IPS-NIHi7 (cell line): ENCODE results near the gene HCAR2.
"Not testable (repeated sequence)": the region's sequence is repeated elsewhere in the genome, so short reads cannot be mapped to it uniquely, and the experiment has no call there.

ENCODE experiments used
- DNase-seq: peaks from one replicate; pipeline ENCODE4 v3.0.0; 2012; ENCODE audit warnings: mixed read lengths; ENCODE audit errors: extremely low spot score

HCAR2 gene

DNA sequence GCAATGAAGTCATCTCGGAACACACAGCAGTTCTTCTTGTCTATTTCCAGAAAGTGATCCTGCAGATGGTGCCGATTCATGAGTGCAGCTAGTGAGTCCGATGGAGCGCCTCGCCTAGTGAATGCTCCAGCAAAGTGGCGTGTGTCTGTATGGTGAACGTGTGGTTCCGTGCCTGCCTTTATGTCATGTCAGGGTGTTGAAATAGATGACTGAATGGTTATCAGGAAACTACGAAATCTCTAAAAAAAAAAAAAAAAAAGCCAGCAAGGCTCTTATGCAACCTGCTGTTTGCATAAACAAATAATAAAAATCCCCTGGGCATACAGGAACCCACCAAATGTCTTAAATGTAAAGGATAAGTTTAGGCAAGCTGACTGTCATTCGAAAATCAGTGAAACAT lies 13.5 kb upstream of the HCAR2 start, which contains the start of gene HCAR3:
Gene HCAR3, minus strand, starts transcription at position 154 of the 400 bp plus-strand sequence. Its CDS starts 74 bp downstream, at position 80.
- DNase-seq, result not testable (repeated sequence)

DNA sequence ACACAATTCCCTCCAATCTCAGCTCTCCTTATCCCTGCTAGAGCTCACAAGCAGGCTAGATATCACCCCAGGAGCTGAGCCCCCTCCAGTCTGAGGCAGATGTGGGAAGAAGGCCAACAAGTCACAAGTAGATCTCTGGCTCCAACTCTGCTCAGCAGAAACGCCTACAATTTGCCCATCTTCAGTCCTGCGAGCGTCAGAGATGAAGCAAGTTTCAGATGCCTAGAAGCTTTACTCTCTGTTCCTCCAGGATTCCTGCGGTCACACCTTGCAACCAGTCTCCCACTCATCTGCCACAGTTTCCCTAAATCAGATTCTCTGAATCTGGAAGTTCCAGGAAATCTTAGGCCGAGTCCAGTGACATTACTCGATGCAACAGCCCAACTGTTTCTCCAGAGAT lies 12.1 kb upstream of the HCAR2 start:
- DNase-seq, result not testable (repeated sequence)

DNA sequence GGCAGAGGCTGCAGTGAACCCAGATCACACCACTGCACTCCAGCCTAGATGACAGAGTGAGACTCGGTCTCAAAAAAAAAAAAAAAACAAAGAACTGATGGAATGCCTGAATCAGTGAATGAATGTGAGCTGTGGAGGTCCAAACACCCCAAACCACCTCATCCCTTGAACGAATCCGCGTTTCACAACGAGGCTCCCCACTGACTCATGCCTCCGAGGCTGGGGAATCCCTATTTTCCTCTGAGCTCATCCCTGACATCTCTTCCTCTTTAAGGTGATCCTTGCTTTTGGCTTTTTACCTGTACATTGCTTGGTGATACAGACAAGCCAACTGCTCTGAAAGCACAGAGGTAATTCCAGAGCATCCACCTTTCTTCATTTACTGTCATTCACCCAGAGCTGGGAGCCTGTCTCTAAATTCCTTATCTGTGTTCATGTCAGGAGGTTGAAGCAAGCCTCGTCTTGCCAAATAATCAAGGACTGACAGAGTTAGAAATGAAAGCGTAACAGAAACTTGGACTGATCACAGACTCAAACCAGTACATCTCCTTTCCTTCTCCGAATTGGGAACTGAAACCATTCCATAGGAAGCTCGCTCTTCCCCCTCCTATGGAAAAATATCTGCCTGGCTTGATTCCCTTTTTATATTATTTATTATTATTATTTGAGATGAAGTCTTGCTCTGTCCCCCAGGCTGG lies 10.5 kb upstream of the HCAR2 start:
- DNase-seq, result not testable (repeated sequence)

DNA sequence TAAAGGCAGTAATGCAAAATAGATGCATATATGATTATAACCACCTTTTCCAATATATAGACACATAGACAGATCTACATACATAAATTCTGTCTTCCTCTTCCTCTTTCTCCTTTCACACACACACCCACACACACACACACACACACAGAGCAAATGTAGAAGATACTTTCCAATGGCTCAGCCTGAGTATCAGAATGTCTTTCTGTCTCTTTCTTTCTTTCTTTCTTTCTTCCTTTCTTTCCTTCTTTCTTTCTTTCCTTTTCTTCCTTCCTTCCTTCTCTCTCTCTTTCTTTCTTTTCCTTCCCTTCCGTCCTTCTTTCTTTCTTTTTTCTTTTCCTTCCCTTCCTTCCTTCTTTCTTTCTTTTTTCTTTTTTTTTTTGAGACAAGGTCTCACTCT lies 8.1 kb upstream of the HCAR2 start:
- DNase-seq, result not testable (repeated sequence)

- DNase-seq, result not testable (repeated sequence)
These were observed 7.2 kb upstream of the HCAR2 start for GRCh38 chr12:122710341-122710740.

DNA sequence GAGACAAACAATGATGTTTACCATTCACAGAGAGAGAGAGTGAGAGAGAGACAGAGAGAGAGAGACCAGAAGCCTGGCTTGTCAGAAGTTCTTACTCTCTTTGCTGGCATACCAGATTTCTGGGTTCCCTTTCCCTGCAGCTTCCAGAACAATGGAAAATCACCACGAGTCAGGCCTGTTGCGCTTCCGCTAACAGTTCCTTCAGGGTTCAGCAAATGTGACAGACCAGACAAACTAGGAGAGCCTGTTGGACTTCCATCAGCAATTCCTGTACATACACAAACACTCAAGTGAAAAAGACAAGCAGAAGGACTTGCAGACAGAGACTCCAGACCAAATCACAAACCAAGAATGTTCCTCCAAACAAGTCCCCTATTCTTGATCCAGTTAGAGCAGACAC lies 6.1 kb upstream of the HCAR2 start:
- DNase-seq, result not testable (repeated sequence)

DNA sequence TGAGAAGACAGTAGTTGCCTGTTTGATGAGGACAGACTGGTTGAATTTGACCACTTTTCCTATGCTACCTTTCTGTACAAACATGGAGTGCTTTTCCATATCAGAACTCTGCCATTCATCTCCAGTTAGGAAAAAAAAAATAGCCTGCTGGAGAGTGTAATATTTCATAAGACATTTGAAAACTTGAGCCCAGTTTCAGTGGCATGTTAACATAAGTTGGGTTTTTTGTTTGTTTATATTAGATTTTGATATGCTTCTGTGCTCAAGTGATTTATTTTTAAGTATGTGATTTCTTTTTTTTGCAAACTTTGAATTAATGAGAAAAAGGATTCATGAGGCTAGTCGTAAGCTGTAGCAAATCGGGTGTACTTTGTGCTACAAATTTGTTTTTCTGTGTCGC lies 684 bp upstream of the HCAR2 start:
- not testable (repeated sequence) for DNase-seq

- DNase-seq, result not testable (repeated sequence)
These were observed 1.7 kb downstream of the HCAR2 start for GRCh38 chr12:122701481-122701880.

DNA sequence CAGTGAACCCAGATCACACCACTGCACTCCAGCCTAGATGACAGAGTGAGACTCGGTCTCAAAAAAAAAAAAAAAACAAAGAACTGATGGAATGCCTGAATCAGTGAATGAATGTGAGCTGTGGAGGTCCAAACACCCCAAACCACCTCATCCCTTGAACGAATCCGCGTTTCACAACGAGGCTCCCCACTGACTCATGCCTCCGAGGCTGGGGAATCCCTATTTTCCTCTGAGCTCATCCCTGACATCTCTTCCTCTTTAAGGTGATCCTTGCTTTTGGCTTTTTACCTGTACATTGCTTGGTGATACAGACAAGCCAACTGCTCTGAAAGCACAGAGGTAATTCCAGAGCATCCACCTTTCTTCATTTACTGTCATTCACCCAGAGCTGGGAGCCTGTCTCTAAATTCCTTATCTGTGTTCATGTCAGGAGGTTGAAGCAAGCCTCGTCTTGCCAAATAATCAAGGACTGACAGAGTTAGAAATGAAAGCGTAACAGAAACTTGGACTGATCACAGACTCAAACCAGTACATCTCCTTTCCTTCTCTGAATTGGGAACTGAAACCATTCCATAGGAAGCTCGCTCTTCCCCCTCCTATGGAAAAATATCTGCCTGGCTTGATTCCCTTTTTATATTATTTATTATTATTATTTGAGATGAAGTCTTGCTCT lies 3.0 kb downstream of the HCAR2 start:
- DNase-seq, result not testable (repeated sequence)

- DNase-seq, result not testable (repeated sequence)
These were observed 6.2 kb downstream of the HCAR2 start for GRCh38 chr12:122696922-122697321.

DNA sequence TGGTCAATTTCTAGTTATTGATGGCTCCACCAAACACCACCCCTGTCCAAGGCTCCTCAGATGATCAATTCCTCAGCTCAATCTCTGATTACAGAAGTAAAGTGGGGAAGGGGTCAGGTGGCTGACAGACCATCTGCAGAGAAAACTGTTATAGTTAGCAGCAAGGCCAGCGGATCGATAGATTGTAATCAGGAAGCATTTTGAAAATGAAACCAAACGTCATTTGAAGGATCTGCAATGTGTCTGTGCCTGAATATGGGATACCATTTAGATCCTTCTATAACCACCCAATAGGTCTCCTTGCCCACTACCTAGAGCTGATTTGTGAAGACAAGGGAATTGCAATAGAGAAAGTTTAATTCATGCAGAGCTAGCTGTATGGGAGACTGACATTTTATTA lies 11.6 kb downstream of the HCAR2 start:
- DNase-seq, result no peak

DNA sequence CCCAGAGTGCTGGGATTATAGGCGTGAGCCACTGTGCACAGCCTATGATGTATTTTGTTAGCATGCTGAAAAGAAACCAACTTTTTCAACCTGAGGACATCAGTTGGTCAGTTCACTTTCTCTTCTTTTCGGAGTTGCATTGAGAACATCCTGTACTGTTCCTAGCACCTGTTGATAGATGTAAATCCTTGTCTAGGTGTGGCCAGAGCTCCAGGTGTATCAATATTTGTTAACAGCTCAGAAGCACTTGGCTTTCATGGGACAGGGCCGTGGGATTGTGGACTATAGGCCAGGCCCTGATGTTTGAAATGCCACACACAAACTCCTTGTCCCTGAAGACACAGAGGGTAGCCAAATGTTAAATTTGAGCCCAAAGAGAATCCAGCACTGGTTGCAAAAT lies 14.9 kb downstream of the HCAR2 start:
- DNase-seq, result no peak

DNA sequence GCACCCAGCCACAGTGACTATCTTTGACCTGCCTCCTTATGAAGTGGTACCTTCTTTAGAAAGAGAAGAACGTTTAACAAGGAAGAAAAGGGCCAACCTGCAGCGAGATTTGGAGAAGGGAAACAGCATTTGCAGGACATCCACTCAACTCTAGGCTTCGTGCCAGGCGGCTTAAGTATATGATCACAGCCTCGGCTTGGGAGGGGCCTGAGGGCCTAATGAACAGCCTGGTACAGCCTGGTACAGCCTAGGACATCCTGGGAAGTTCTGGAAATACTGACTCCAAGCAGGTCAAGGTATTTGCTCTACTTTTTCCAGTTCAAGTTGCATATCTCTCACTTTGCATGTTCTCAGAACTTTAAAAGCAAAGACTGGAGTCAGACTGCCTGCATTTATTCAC lies 16.1 kb downstream of the HCAR2 start:
- DNase-seq, result no peak

- no peak for DNase-seq
These were observed 16.6 kb downstream of the HCAR2 start for GRCh38 chr12:122686538-122686937.

GRCh38 chr12:122684297-122684813 lies 18.8 kb downstream of the HCAR2 start:
- DNase-seq, result no peak

- no peak for DNase-seq
These were observed 21.3 kb downstream of the HCAR2 start for GRCh38 chr12:122681814-122682213.

DNA sequence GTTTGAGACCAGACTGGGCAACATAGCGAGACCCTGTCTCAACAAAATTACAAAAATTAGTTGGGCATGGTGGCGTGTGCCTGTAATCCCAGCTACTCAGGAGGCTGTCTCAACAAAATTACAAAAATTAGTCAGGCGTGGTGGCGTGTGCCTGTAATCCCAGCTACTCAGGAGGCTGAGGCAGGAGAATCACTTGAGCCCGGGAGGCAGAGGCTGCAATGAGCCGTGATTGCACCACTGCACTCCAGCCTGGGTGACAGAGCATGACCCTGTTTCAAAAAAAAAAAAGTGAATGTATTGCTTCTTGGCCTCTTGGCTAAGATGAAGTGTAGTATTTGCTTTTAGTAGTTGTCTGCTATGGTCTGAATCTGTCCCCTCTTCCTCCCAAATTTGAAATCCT lies 22.2 kb downstream of the HCAR2 start:
- DNase-seq, result not testable (repeated sequence)

GRCh38 chr12:122676781-122677180 lies 26.4 kb downstream of the HCAR2 start:
- DNase-seq, result not testable (repeated sequence)

- not testable (repeated sequence) for DNase-seq
These were observed 27.1 kb downstream of the HCAR2 start for GRCh38 chr12:122676015-122676414.

GRCh38 chr12:122672515-122672914 lies 30.6 kb downstream of the HCAR2 start:
- no peak for DNase-seq

- no peak for DNase-seq
These were observed 33.6 kb downstream of the HCAR2 start for GRCh38 chr12:122669397-122670070.

GRCh38 chr12:122668268-122668667 lies 34.9 kb downstream of the HCAR2 start:
- DNase-seq, result no peak
